GM23338 (cell line): ENCODE results near the gene ABCC1. TPM values are rescaled to one million over a fixed set of nuclear protein-coding genes. Genes with fewer than 3 reads are reported as not detected.

Source experiments
- ATAC-seq: fragments of 200-7000 bp; cut with Tn5 transposase; 3 replicates; pipeline ENCODE4 v1.9.1; 2020
- DNase-seq: peaks from one replicate; pipeline ENCODE4 v3.0.0-alpha.2; 2015; ENCODE audit warnings: low spot score
- H2AFZ ChIP-seq: fragments of 200-600 bp; sonication (generic); 2 replicates; pipeline ENCODE4 v1.8.0; 2016; ENCODE audit warnings: antibody characterized with exemption, mild to moderate bottlenecking, moderate library complexity
- H3F3A ChIP-seq: fragments of 200-600 bp; sonication (generic); replicated peaks from 2 replicates; pipeline ENCODE4 v1.8.0; 2017; ENCODE audit warnings: antibody characterized with exemption, mixed run types, low read depth
- H3K27ac ChIP-seq: fragments of 200-600 bp; sonication (generic); 2 replicates; pipeline ENCODE4 v1.6.1; 2016; ENCODE audit warnings: low read depth
- H3K27me3 ChIP-seq: fragments of 200-600 bp; sonication (generic); 2 replicates; pipeline ENCODE4 v1.8.0; 2016; ENCODE audit warnings: mild to moderate bottlenecking, mixed run types, moderate library complexity; ENCODE audit not compliant: insufficient read depth
- H3K36me3 ChIP-seq: fragments of 200-600 bp; sonication (generic); 2 replicates; pipeline ENCODE4 v1.8.0; 2016; ENCODE audit warnings: mild to moderate bottlenecking; ENCODE audit not compliant: insufficient read depth
- H3K4me1 ChIP-seq: fragments of 200-600 bp; sonication (generic); 2 replicates; pipeline ENCODE4 v1.8.0; 2016; ENCODE audit warnings: mild to moderate bottlenecking, moderate library complexity; ENCODE audit not compliant: insufficient read depth
- H3K4me2 ChIP-seq: fragments of 200-600 bp; sonication (generic); 2 replicates; pipeline ENCODE4 v1.7.1; 2017; ENCODE audit warnings: mixed run types
- H3K4me3 ChIP-seq: fragments of 200-600 bp; sonication (generic); 2 replicates; pipeline ENCODE4 v1.6.1; 2016; ENCODE audit warnings: mixed run types
- H3K79me2 ChIP-seq: fragments of 200-600 bp; sonication (generic); replicated peaks from 2 replicates; pipeline ENCODE4 v1.8.0; 2017; ENCODE audit warnings: mild to moderate bottlenecking; ENCODE audit not compliant: insufficient read depth
- H3K9me2 ChIP-seq: fragments of 200-600 bp; sonication (generic); 2 replicates; pipeline ENCODE4 v1.8.0; 2017; ENCODE audit not compliant: insufficient read depth
- H4K20me1 ChIP-seq: fragments of 200-600 bp; sonication (generic); replicated peaks from 2 replicates; pipeline ENCODE4 v1.8.0; 2017; ENCODE audit warnings: mild to moderate bottlenecking; ENCODE audit not compliant: insufficient read depth
- H3K27ac Mint-ChIP-seq: 2 replicates; pipeline ENCODE4 v1.8.0; 2020; ENCODE audit warnings: inconsistent platforms, mild to moderate bottlenecking, moderate library complexity, mixed read lengths
- H3K27me3 Mint-ChIP-seq: 3 replicates; pipeline ENCODE4 v1.8.0; 2022; ENCODE audit warnings: low read depth, mild to moderate bottlenecking, moderate library complexity, mixed read lengths, inconsistent platforms; ENCODE audit not compliant: insufficient read depth, poor library complexity
- H3K36me3 Mint-ChIP-seq: 3 replicates; pipeline ENCODE4 v1.8.0; 2021; ENCODE audit warnings: low read depth, mild to moderate bottlenecking, inconsistent platforms, moderate library complexity, mixed read lengths
- H3K4me1 Mint-ChIP-seq: 3 replicates; pipeline ENCODE4 v1.8.0; 2020; ENCODE audit warnings: mild to moderate bottlenecking, inconsistent platforms, mixed read lengths
- H3K4me3 Mint-ChIP-seq: 3 replicates; pipeline ENCODE4 v1.8.0; 2021; ENCODE audit warnings: moderate library complexity, mild to moderate bottlenecking, inconsistent platforms, mixed read lengths
- H3K9me3 Mint-ChIP-seq: 3 replicates; pipeline ENCODE4 v1.8.0; 2020; ENCODE audit warnings: moderate library complexity, mild to moderate bottlenecking, inconsistent platforms, mixed read lengths
- CREB1 ChIP-seq: fragments of 250-450 bp; sonication (Bioruptor Pico); IDR thresholded peaks from 2 replicates; pipeline ENCODE4 v1.5.0; 2020; ENCODE audit warnings: low read depth, mild to moderate bottlenecking, moderate library complexity
- CTCF ChIP-seq, 2 experiments: fragments of 200-600 bp in 1 of 2; sonication (generic) in 1 of 2; conservative IDR thresholded peaks; 2 replicates each; pipeline versions ENCODE4 v1.5.1 to v1.6.1; 2016 to 2017; ENCODE audit warnings: antibody characterized with exemption in 2 of 2, low read depth in 2 of 2, mild to moderate bottlenecking in 2 of 2, moderate library complexity in 1 of 2
- JUNB ChIP-seq: IDR thresholded peaks from one replicate; pipeline ENCODE4 v1.6.1; 2016; ENCODE audit warnings: antibody characterized with exemption; ENCODE audit not compliant: unreplicated experiment
- NANOG ChIP-seq: IDR thresholded peaks from 2 replicates; pipeline ENCODE4 v1.6.1; 2016; ENCODE audit warnings: antibody characterized with exemption, borderline replicate concordance
- POLR2AphosphoS5 ChIP-seq: IDR thresholded peaks from 2 replicates; pipeline ENCODE4 v1.6.1; 2016; ENCODE audit warnings: antibody characterized with exemption, low read depth
- STAT1 ChIP-seq: IDR thresholded peaks from one replicate; pipeline ENCODE4 v1.6.1; 2016; ENCODE audit warnings: antibody characterized with exemption; ENCODE audit not compliant: unreplicated experiment
- ZNF114 ChIP-seq: fragments of 250-450 bp; sonication (Bioruptor Pico); IDR thresholded peaks from 2 replicates; pipeline ENCODE4 v1.5.0; 2020; ENCODE audit warnings: mild to moderate bottlenecking, moderate library complexity
- polyA plus RNA-seq: library from polyadenylated mRNA; unstranded; fragments of >200 nt; fragmentation: Nextera tagmentation; extraction: Ambion mirVana; gene quantifications from 2 replicates; pipeline ENCODE4 v1.2.1, GENCODE V29; 2016
- total RNA-seq: library from RNA; depleted of rRNA; stranded (reverse); fragments of >200 nt; shearing (Covaris generic); gene quantifications from 2 replicates; pipeline ENCODE4 v1.2.3, GENCODE V29; 2014
- TF ChIP-seq, protein P1 (sequence below): IDR thresholded peaks from one replicate; pipeline ENCODE4 v1.6.1; 2018; ENCODE audit warnings: antibody characterized with exemption; ENCODE audit not compliant: unreplicated experiment

Gene ABCC1
- total and polyA plus RNA-seq, 2 experiments from 2014 or later: 11.0 to 46.6 TPM

DNA sequence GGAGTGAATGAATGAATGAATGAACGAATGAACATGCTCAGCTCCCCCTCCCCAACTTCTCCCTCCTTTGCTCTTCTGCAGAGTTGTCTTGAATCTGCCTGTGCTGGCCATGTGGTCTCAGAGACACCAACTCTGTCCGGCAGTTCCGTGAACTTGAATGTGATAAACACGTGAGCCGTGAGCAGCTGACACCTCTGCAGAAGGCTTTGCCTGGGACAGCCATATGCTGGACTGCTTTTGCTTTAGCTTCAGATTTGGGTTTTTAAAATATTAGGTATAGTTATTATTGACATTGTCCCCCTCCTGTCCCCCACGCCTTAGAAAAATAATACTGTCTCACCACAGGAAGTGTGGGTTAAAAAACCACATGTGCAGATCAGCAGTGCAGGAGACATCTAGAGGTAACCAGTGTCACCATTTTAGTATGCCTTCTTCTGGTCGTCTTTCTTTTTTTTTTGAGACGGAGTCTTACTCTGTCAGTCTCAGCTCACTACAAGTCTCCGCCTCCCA is 83.8 kb downstream of the ABCC1 start:
- no peak overlapping the region for H2AFZ ChIP-seq
- peaks cover 5% of the 10 kb centered on the region; the same call in 1 of the 2 replicates for H4K20me1 ChIP-seq
- H3K27ac ChIP-seq: no peak overlapping the region
- no peak overlapping the region for H3K4me3 ChIP-seq
- Mint-ChIP-seq H3K36me3 (peaks cover 45% of the 10 kb centered on the region), H3K27me3 (no peaks in the 10 kb centered on the region), H3K4me3 (no peak overlapping the region), H3K27ac (no peak overlapping the region), H3K4me1 (no peaks in the 10 kb centered on the region), H3K9me3 (no peaks in the 10 kb centered on the region)
- no peaks in the 10 kb centered on the region for H3K9me2 ChIP-seq
- no peaks in the 10 kb centered on the region for H3K27me3 ChIP-seq
- no peak overlapping the region for H3K4me2 ChIP-seq
- no peaks in the 10 kb centered on the region for H3K79me2 ChIP-seq
- H3F3A ChIP-seq: no peaks in the 10 kb centered on the region
- ATAC-seq: no peak
- no peak for DNase-seq
- H3K4me1 ChIP-seq: no peaks in the 10 kb centered on the region
- no peak for TF ChIP-seq ZNF114
- TF ChIP-seq POLR2AphosphoS5: no peak
- no peak for TF ChIP-seq CREB1 (CRISPR knock-in tag)
- no peak for TF ChIP-seq NANOG
- TF ChIP-seq, protein P1, sequence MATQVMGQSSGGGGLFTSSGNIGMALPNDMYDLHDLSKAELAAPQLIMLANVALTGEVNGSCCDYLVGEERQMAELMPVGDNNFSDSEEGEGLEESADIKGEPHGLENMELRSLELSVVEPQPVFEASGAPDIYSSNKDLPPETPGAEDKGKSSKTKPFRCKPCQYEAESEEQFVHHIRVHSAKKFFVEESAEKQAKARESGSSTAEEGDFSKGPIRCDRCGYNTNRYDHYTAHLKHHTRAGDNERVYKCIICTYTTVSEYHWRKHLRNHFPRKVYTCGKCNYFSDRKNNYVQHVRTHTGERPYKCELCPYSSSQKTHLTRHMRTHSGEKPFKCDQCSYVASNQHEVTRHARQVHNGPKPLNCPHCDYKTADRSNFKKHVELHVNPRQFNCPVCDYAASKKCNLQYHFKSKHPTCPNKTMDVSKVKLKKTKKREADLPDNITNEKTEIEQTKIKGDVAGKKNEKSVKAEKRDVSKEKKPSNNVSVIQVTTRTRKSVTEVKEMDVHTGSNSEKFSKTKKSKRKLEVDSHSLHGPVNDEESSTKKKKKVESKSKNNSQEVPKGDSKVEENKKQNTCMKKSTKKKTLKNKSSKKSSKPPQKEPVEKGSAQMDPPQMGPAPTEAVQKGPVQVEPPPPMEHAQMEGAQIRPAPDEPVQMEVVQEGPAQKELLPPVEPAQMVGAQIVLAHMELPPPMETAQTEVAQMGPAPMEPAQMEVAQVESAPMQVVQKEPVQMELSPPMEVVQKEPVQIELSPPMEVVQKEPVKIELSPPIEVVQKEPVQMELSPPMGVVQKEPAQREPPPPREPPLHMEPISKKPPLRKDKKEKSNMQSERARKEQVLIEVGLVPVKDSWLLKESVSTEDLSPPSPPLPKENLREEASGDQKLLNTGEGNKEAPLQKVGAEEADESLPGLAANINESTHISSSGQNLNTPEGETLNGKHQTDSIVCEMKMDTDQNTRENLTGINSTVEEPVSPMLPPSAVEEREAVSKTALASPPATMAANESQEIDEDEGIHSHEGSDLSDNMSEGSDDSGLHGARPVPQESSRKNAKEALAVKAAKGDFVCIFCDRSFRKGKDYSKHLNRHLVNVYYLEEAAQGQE: no peak
- no peak for TF ChIP-seq CTCF (conservative IDR thresholded peaks at IDR 0.05; ENCODE audit: low read depth in 2 of 2)
- no peak for TF ChIP-seq STAT1
- TF ChIP-seq JUNB: no peak
- peaks cover 10% of the 10 kb centered on the region for H3K36me3 ChIP-seq

- ATAC-seq (no peak), DNase-seq (no peak)
- H3K9me2 ChIP-seq: no peaks in the 10 kb centered on the region
- Mint-ChIP-seq H3K27me3 (peaks cover 4% of the 10 kb centered on the region), H3K4me1 (peaks cover 4% of the 10 kb centered on the region), H3K36me3 (peaks cover 57% of the 10 kb centered on the region), H3K27ac (peak overlapping the region; percentile 46), H3K4me3 (no peak overlapping the region), H3K9me3 (no peaks in the 10 kb centered on the region)
- H3K27me3 ChIP-seq: no peaks in the 10 kb centered on the region
- peaks cover 10% of the 10 kb centered on the region for H3K36me3 ChIP-seq
- no peak overlapping the region for H3K4me3 ChIP-seq
- H3K79me2 ChIP-seq: no peaks in the 10 kb centered on the region
- no peaks in the 10 kb centered on the region for H3F3A ChIP-seq
- no peak overlapping the region for H2AFZ ChIP-seq
- no peak overlapping the region for H3K4me2 ChIP-seq
- no peak overlapping the region for H3K27ac ChIP-seq
- H4K20me1 ChIP-seq: peaks cover 5% of the 10 kb centered on the region; the same call in 1 of the 2 replicates
- peaks cover 5% of the 10 kb centered on the region for H3K4me1 ChIP-seq
- TF ChIP-seq CREB1 (CRISPR knock-in tag): no peak
- TF ChIP-seq JUNB: no peak
- no peak for TF ChIP-seq NANOG
- TF ChIP-seq, protein P1: no peak
- TF ChIP-seq POLR2AphosphoS5: no peak
These were observed 87.0 kb downstream of the ABCC1 start for GRCh38 chr16:16036359-16036792.
